ENCODE results near the gene WWTR1.

DNA sequence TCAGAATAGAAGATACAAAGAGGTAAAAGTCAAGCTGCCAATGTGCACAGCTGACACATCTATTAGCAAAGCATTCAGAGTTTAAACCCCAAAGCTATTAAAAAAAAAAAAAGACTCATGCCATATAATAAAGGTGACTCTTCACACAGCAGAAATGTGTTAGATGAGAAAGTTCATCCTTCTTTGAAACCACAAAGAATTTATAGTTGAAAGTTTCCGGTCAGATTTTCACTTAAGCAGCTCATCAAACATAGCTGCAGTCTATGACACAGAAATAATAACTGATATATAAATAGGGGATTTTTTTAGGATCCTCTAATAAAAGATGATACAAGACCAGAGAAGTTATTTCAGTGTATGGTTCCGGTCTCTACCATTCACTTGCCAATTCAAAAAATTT, 76.6 kb downstream of the WWTR1 start:
- TF ChIP-seq POLR2A (IDR thresholded peaks at IDR 0.05), result no peak
- TF ChIP-seq, protein P1, sequence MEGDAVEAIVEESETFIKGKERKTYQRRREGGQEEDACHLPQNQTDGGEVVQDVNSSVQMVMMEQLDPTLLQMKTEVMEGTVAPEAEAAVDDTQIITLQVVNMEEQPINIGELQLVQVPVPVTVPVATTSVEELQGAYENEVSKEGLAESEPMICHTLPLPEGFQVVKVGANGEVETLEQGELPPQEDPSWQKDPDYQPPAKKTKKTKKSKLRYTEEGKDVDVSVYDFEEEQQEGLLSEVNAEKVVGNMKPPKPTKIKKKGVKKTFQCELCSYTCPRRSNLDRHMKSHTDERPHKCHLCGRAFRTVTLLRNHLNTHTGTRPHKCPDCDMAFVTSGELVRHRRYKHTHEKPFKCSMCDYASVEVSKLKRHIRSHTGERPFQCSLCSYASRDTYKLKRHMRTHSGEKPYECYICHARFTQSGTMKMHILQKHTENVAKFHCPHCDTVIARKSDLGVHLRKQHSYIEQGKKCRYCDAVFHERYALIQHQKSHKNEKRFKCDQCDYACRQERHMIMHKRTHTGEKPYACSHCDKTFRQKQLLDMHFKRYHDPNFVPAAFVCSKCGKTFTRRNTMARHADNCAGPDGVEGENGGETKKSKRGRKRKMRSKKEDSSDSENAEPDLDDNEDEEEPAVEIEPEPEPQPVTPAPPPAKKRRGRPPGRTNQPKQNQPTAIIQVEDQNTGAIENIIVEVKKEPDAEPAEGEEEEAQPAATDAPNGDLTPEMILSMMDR (IDR thresholded peaks at IDR 0.05), result no peak

Measured in uterus (tissue), 2 donors.